Common myeloid progenitor, CD34-positive (primary cell): ENCODE results near the gene FASN.
A peak's percentile ranks its signal among the peaks of the same experiment; 100 is the strongest.

ENCODE experiments used
- CTCF ChIA-PET: fragments of 350-600 bp; sonication (Branson Sonifier 250); formaldehyde crosslinking; loops from one replicate; lab custom pipeline; 2021; ENCODE audit warnings: antibody characterized with exemption; lab: Charles Lee
- POLR2A ChIA-PET: fragments of 350-600 bp; sonication (Branson Sonifier 250); formaldehyde crosslinking; loops from one replicate; lab custom pipeline; 2021; ENCODE audit warnings: antibody characterized with exemption; lab: Charles Lee
- DNase-seq, 3 donors: peaks; one replicate each; pipeline versions ENCODE4 v3.0.0 to v3.0.0-alpha.2; 2013
- H3K27ac ChIP-seq, 2 experiments: 1 replicate in 1 of 2; 2 replicates in 1 of 2; pipeline ENCODE4 v1.7.0; 2013; ENCODE audit warnings: inconsistent platforms in 2 of 2, low read length in 2 of 2, mild to moderate bottlenecking in 2 of 2, low read depth in 1 of 2, moderate library complexity in 1 of 2; ENCODE audit not compliant: severe bottlenecking in 2 of 2, insufficient read depth in 1 of 2, poor library complexity in 1 of 2
- H3K27me3 ChIP-seq, 5 experiments: replicated peaks in 2 of 5; 1 replicate in 3 of 5; 2 replicates in 2 of 5; pipeline versions ENCODE4 v1.6.1 to v1.7.0; 2013; ENCODE audit warnings: low read length in 4 of 5, mild to moderate bottlenecking in 2 of 5, moderate library complexity in 2 of 5, inconsistent platforms in 1 of 5; ENCODE audit not compliant: insufficient read depth in 5 of 5, control insufficient read depth in 4 of 5
- H3K36me3 ChIP-seq, 4 experiments: 1 replicate in 2 of 4; 2 replicates in 2 of 4; pipeline versions ENCODE4 v1.6.1 to v1.7.0; 2013; ENCODE audit warnings: low read length in 3 of 4, control low read depth in 1 of 4, mild to moderate bottlenecking in 1 of 4; ENCODE audit not compliant: control insufficient read depth in 4 of 4, insufficient read depth in 4 of 4
- H3K4me1 ChIP-seq, 4 experiments: 1 replicate in 3 of 4; 2 replicates in 1 of 4; pipeline versions ENCODE4 v1.6.1 to v1.7.1; 2013; ENCODE audit warnings: low read length in 3 of 4, mild to moderate bottlenecking in 3 of 4, control low read depth in 1 of 4, inconsistent platforms in 1 of 4, moderate library complexity in 1 of 4; ENCODE audit not compliant: control insufficient read depth in 4 of 4, insufficient read depth in 4 of 4; ENCODE audit errors: control extremely low read depth in 1 of 4
- H3K4me3 ChIP-seq, 7 experiments: 1 replicate in 4 of 7; 2 replicates in 3 of 7; pipeline versions ENCODE4 v1.5.1 to v1.7.0; 2013; ENCODE audit warnings: mild to moderate bottlenecking in 7 of 7, low read length in 6 of 7, moderate library complexity in 6 of 7, inconsistent platforms in 2 of 7, low read depth in 2 of 7, control low read depth in 1 of 7; ENCODE audit not compliant: insufficient read depth in 4 of 7, control insufficient read depth in 1 of 7; ENCODE audit errors: extremely low read depth in 1 of 7
- H3K9me3 ChIP-seq, 5 experiments: 1 replicate in 4 of 5; 2 replicates in 1 of 5; pipeline versions ENCODE4 v1.6.1 to v1.7.1; 2013; ENCODE audit warnings: low read length in 4 of 5, mild to moderate bottlenecking in 2 of 5, inconsistent platforms in 1 of 5, low read depth in 1 of 5, moderate library complexity in 1 of 5; ENCODE audit not compliant: control insufficient read depth in 4 of 5, insufficient read depth in 2 of 5; ENCODE audit errors: control extremely low read depth in 1 of 5
- WGBS: methylation state at CpG from one replicate; pipeline ENCODE4 v1.1.5; 2013; ENCODE audit not compliant: insufficient coverage; 5-methylcytosine and 5-hydroxymethylcytosine counted together

FASN gene

DNA sequence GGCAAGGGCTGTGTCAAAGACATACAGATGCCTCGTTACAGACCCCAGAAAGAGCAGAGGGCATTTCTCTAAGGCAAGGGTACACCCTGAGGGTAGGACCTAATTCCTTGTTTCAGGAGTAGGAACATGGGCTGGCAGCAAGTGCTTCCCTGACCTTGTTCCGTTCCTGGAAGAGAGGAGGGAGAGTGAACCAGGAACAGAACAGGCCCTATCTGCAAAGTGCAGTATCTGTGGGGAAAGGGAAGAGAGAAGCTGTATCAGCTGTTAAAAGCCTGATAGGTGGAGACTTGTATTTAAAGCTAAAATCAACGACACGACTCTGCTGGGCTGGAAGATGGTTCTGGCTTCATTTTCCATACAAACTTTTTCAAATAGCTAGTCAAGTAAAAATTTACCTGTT lies 26.1 kb upstream of the FASN start:
- ChIA-PET POLR2A (no interaction called here), CTCF (interaction anchor here (1.1 to 1.5 kb wide), 2 partner anchors 10 to 39 kb away, joined by 3 read pairs; no protein-coding TSS in a partner anchor)
- Histone ChIP-seq H3K4me3 (no peak overlapping the region), H3K4me1 (peaks cover 0 to 5% (median 0%) of the 10 kb centered on the region in 4 experiments), H3K36me3 (peaks cover 0 to 12% (median 6%) of the 10 kb centered on the region in 4 experiments), H3K27ac (no peak overlapping the region), H3K27me3 (no peaks in the 10 kb centered on the region), H3K9me3 (no peaks in the 10 kb centered on the region)
- 96% methylated on average over 3 of the region's 4 CpGs for WGBS
- no peak for DNase-seq

DNA sequence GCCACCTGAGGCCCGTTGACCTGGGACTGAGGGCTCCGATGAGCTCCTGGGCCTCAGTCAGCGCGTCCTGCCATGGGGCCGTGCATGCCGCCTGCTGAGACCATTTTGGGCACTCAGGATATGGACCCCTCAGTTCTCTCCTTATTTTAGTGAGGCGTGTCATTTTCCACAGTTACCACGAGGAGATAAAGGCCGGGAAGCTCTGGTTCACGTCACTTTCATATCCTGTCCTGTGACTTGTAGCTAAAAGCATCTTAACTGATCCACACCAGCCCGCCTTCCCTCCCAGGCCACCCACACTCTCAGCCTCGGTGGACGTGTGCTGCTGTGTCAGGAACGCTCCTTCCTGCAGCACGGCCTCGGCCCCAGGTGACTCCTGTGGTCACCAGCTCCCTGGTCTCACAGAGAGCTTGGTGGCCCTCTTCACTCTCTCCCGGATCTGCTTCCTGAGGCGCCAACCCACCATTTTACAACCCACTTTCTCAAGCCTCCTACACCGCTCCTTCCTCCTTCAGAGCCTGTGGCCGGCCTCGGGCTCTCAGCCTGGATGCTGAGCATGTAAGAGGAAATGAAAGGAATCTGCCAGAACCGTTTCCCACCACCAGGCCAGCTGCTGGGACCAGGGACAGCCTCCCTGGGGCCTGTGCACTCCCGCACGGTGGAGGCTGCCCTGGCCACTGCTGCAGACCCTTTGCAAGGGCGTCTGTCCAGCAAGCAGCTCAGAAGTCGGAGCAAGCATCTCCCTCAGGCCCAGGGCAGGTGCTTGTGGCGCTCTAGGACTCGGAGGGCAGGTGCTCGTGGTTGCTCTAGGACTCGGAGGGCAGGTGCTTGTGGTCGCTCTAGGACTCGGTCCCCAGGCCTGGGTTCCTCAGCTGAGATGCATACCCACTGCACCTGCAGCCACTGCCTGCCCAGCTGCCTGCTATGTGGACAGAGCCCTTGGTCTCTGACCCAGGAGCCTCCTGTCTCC lies 23.9 kb upstream of the FASN start:
- ChIA-PET POLR2A (no interaction called here), CTCF (interaction anchor here (0.6 to 2.0 kb wide), 5 partner anchors 8 to 80 kb away, joined by 3 to 5 read pairs (median 3); no protein-coding TSS in a partner anchor)
- Histone ChIP-seq H3K27ac (no peak overlapping the region), H3K36me3 (peaks cover 0 to 15% (median 6%) of the 10 kb centered on the region in 4 experiments), H3K4me3 (no peak overlapping the region), H3K9me3 (no peaks in the 10 kb centered on the region), H3K4me1 (peaks cover 0 to 5% (median 0%) of the 10 kb centered on the region in 4 experiments), H3K27me3 (no peaks in the 10 kb centered on the region)
- DNase-seq = no peak
- 92% methylated on average over 27 of the region's 32 CpGs for WGBS

DNA sequence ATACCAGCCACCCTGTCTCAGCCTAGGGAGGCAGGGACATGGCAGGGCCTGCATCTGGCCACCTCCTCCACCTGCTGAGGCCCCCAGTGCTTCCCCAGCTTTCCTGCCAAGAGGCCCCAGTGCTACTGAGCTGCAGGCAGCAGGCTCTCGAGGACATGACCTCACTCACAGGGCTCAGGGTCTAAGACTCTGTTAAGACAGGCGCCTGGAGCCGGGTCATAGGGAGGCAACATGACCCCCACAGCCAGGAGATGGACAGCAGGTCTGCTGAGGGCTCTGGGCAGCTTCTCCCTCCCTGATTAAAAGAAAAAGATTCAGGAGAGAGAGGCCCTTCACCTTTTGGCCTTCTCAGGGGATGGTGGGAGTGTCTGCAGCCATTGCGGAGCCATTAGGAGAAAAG lies 23.2 kb upstream of the FASN start:
- POLR2A ChIA-PET = no interaction called here
- DNase-seq = no peak
- H3K9me3 ChIP-seq = no peaks in the 10 kb centered on the region
- peaks cover 0 to 15% (median 6%) of the 10 kb centered on the region in 4 experiments for H3K36me3 ChIP-seq
- no peaks in the 10 kb centered on the region for H3K27me3 ChIP-seq
- 100% methylated on average over 4 of the region's 4 CpGs for WGBS
- no peak overlapping the region for H3K4me3 ChIP-seq
- no peak overlapping the region for H3K27ac ChIP-seq
- CTCF ChIA-PET = interaction anchor here (0.6 to 2.0 kb wide), 5 partner anchors 8 to 79 kb away, joined by 3 to 5 read pairs (median 3); no protein-coding TSS in a partner anchor
- H3K4me1 ChIP-seq = peaks cover 0 to 5% (median 0%) of the 10 kb centered on the region in 4 experiments

DNA sequence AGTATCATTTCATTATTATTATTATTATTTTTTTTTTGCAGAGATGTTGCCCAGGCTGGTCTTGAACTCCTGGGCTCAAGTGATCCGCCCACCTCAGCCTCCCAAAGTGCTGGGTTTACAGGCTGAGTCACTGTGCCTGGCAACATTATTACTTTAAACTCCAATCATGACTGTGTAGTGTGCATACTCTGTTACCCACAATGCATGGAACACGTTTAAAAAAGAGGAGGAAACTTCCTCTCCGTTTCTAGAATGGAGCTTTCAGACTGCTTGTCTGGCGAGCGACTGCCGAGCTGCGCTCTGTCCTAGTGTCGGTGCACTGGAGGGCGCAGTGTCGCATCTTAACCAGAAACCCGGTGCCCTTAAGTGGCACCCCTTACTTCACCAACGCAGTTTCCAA lies 22.1 kb upstream of the FASN start:
- no peak overlapping the region for H3K27ac ChIP-seq
- no peak overlapping the region for H3K4me3 ChIP-seq
- ChIA-PET POLR2A (no interaction called here), CTCF (interaction anchor here (1.0 to 2.0 kb wide), 2 partner anchors 32 to 36 kb away, joined by 3 to 5 read pairs; no protein-coding TSS in a partner anchor)
- H3K9me3 ChIP-seq = no peaks in the 10 kb centered on the region
- peaks cover 0 to 5% (median 0%) of the 10 kb centered on the region in 4 experiments for H3K4me1 ChIP-seq
- H3K36me3 ChIP-seq = peaks cover 0 to 11% (median 6%) of the 10 kb centered on the region in 4 experiments
- no peaks in the 10 kb centered on the region for H3K27me3 ChIP-seq
- WGBS = 58% methylated on average over 12 of the region's 12 CpGs
- peak; percentile 58 to 77 (median 65) for DNase-seq

DNA sequence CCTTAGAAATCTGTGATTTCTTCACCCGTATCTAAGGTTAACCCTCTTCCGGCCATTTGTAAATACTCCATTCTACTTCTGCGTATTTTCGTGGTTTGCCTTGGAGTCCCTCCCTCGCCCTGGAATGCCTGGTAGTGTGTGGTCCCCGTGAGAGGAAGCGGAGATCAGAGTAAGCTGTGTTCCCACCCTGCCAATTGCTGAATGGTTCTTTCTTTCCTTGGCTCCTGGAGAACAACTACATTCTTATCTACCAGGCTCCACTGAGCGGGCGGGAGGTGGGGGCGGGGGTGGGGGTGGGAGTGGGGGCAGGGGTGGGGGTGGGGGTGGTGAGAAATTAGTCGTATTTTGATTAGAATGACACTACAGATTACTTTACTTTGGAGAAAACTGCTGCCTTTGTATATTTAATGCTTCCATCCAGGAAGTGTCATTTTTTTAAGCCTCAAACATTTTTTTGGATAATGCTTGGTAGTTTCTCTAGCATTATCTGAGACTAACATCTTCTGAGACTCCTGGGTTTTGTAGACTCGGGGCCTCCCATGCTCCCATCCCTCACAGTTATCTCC lies 20.9 kb upstream of the FASN start:
- no peak for DNase-seq
- H3K27me3 ChIP-seq = no peaks in the 10 kb centered on the region
- 100% methylated on average over 4 of the region's 12 CpGs for WGBS
- H3K4me3 ChIP-seq = no peak overlapping the region
- H3K36me3 ChIP-seq = peaks cover 0 to 8% (median 2%) of the 10 kb centered on the region in 4 experiments
- no peaks in the 10 kb centered on the region for H3K9me3 ChIP-seq
- CTCF ChIA-PET = interaction anchor here (1.2 kb wide), 1 partner anchor 88 kb away, joined by 3 read pairs; no protein-coding TSS in a partner anchor
- H3K4me1 ChIP-seq = peaks cover 0 to 5% (median 0%) of the 10 kb centered on the region in 4 experiments
- POLR2A ChIA-PET = no interaction called here
- no peak overlapping the region for H3K27ac ChIP-seq

DNA sequence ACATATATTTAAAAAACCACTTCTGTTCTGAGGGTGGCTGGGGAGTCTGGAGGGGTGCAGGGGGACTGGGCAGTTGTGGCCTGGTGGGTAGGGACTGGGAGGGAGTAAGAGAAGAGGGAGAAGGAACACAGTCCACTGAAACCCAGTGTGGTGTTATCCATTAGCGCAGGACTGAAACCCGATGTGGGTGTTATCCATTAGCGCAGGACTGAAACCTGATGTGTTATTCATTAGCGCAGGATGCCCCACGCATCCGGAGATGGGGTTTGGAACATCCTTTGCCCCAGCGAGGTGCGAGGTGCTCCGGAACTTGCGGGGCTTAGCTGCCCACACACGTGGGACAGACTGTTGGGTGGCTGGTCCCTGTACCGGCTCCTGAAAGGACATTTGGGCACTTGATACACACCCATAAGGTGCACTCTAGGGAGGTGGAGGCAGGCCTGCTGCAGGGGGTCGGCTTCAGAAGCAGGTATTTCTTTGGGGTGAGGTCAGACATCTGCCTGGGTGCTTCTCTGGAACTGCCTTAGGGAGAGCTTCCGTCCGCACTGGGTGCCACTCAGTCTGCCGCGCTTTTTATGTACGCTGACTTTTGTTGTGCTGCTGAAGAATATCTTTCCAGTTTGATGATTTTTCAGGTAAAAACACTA lies 20.3 kb upstream of the FASN start:
- Histone ChIP-seq H3K4me1 (peaks cover 0 to 5% (median 0%) of the 10 kb centered on the region in 4 experiments), H3K27ac (no peak overlapping the region), H3K9me3 (no peaks in the 10 kb centered on the region), H3K27me3 (no peaks in the 10 kb centered on the region), H3K36me3 (peaks cover 1 to 11% (median 5%) of the 10 kb centered on the region in 4 experiments), H3K4me3 (no peak overlapping the region)
- WGBS = 94% methylated on average over 18 of the region's 18 CpGs
- POLR2A ChIA-PET = no interaction called here
- no peak for DNase-seq
- CTCF ChIA-PET = interaction anchor here (1.2 kb wide), 1 partner anchor 88 kb away, joined by 3 read pairs; no protein-coding TSS in a partner anchor
